ENCODE results near the gene TRIM28.

DNA sequence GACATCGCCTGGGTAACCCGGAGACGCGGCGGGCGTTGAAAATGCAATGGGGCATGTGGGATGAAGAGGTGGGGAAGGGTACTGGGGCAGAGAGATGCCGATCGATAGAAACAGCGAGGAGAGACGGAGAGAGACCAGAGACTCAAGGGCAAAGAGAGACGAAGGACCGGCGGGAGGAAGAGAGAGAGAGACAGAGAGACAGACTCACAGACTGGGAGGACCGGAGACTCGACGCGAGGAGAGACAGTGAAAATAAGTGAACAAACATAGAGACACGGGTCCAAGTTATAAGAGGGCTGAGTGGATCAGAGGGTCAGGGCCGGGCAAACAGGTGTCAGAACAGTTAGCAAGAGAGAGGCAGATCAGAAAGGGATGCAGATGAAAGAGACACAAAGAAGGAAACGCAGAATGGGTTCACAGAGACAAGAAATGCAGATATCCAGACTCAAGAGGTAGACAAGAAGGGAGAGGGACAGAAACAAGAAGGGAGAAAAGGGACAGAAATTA, 29.8 kb downstream of the TRIM28 start:
- TF ChIP-seq, protein P1, sequence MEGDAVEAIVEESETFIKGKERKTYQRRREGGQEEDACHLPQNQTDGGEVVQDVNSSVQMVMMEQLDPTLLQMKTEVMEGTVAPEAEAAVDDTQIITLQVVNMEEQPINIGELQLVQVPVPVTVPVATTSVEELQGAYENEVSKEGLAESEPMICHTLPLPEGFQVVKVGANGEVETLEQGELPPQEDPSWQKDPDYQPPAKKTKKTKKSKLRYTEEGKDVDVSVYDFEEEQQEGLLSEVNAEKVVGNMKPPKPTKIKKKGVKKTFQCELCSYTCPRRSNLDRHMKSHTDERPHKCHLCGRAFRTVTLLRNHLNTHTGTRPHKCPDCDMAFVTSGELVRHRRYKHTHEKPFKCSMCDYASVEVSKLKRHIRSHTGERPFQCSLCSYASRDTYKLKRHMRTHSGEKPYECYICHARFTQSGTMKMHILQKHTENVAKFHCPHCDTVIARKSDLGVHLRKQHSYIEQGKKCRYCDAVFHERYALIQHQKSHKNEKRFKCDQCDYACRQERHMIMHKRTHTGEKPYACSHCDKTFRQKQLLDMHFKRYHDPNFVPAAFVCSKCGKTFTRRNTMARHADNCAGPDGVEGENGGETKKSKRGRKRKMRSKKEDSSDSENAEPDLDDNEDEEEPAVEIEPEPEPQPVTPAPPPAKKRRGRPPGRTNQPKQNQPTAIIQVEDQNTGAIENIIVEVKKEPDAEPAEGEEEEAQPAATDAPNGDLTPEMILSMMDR (conservative IDR thresholded peaks at IDR 0.05; ENCODE audit: low read length), result no peak
- no peak for TF ChIP-seq EZH2phosphoT487 (IDR thresholded peaks at IDR 0.05; ENCODE audit: borderline replicate concordance)

Measured in Loucy (cell line).